ENCODE results near the gene RAMP3.
A peak's percentile ranks its signal among the peaks of the same experiment; 100 is the strongest.
"Not testable (repeated sequence)": the region's sequence is repeated elsewhere in the genome, so short reads cannot be mapped to it uniquely, and the experiment has no call there.

Gene RAMP3

DNA sequence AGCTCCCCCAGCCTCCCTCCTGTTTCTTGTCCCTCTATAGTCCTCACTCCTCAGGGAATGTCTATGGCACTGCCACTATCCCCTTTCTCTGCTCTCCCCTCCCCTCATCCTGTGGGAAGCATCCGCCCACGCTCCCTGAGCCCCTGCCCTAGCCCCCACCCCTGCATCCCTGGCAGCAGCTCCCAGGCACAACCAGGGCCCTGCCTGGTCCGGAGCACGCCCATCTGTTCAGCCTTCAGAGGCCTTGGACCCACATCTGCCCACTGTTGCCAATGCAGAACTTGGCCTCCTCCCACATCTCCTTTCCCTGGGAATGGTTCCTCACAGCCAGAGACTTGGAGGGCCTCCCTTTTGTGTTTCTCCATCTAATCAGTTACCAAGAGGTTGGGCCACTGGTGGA, 25.7 kb upstream of the RAMP3 start:
- no peak for DNase-seq

DNA sequence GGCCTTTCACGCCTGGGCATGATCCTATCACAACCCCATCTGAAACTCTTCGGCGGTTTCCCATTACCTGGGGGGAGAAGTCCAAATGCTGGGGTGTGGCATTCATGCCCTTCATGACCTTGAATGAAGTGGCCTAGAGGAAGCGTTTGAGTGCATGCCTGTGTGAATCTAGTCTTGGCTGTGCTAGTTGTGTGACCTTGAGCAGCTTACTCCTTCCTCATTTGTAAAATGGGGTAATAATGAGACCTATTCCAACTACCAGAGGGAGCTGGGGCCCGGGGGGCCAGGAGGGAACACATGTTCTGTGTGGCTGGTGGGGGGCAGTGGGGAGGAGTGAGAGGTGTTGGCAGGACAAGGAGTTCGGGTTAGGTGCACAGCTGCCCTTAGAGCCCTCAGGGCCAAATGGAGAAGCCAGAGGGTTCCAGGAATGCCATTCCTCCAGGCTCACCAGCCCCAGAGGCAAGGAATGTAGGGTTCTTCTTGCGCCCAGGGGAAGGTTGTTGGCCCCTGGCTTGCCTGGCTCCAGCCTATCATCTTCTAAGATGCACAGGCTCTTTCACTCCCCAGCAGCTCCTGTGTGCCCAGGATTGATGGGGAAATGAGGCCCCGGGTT, 24.8 kb upstream of the RAMP3 start:
- DNase-seq = no peak

DNA sequence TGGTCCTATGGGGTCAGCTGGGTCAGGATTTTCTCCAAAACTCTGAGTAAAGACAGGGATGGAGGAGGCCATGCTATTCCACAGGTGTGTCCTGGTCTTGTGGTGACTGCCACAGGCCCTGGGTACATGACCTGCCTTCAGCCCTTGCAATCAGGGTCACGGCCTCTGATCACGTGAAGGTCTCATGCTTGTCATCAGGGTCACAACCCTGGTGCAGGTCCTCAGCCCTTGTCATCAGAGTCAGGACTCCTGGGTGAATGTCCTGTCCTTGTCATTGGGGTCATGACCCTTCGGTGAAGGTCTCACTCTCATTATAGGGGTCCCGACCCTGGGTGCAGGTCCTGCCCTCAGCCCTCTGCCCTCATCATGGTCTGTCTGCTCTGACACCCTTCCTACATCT, 24.2 kb upstream of the RAMP3 start:
- DNase-seq = no peak

DNA sequence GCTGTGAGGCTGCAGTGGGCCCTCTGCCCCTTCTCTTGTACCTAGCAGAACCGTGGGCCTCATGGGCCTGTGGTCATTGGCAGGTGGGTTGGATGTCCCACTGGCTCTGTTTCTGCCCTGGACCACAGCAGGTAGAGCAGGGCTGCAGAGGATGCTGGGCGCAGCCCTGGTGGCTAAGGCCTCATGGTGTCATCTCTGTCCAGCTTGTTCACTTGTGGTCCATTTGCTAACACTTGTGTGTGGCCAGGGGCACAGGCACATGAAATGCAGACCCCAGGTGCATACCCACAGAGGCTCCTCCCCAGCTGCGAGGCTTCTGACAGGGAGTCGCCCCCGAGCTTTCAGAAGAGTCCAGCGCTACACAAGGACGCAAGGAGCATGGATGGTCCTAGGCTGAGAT, 23.7 kb upstream of the RAMP3 start:
- no peak for DNase-seq

DNA sequence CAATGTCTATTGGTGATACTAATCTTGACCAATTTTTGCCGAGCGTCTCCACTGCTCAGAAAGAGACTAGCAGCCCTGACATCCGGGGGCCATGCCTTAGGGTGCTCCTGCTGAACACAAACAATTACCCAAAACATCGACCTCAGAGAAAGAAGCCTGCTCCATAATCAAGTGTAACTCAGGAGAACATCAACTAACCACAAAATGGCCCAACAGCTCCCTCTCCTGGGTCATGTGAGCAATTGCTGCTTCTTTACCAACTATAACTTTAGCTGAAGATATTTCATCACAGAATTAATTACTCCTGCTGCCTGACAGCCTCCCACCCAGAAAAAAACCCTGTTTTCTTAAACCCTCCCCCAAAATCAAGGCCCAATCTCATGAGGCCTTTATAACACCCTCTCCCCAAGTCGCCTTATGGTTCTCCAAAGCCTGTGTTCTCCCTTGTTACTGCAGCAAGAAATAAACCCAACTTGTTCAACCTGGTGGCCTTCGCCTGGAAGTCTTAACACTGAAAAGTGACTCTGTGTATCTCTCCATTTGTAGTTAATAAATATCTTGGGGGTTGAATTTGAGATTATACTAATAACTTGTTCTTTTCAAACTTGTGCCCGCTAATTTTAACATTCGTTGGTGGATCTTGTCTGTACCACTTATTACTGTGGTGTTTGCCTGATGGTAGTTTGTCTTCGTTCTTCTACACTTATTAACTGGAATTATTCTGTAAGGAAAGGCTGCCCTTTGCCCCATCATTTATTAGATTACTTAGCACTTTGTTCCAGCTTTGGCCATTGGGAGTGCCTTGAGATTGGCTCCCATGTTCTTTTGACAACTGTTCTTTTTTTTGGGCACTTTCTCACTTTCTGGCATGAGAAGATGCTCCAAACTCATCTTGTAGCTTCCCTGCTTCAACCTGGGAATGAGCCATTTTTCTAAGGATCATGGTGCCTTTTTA, 21.2 kb upstream of the RAMP3 start:
- peak in 49 of 56 donors; percentile 3 to 71 (median 33) for DNase-seq

DNA sequence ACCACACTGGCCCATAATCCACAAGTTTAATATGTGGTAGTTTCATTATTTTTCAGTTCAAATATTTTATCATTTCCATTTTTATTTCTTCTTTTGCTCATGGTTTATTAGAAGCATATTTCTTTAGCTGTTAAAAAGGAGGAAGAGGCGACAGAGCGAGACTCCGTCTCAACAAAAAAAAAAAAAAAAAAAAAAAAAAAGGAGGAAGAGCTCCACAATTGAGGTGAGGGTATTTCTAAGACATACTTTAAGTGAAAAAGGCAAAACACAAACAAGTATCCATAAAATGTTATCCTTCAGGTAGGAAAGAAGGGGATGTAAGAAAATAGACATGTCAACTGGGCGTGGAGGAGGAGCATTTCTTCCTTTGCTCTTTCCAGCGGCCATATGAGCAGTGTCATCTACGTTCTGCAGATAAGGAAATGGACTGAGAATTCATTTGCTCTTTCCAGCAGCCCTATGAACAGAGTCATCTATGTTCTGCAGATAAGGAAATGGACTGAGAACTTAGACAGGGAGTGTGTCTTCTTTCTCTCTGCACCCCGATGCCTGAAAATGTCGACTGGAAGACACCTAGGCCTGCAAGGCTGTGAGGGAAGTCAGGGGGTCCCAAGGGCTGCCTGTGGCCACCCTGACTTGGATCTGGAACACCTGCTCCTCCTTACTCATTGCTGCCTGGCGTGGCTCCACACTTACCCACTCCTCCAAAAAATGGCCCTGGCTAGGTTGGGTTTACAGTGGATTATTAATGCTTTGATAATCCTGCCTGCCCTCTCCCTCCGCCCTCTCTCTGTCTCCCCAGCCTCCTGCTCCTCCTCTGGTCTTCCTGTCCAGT, 18.9 kb upstream of the RAMP3 start:
- DNase-seq = no peak

DNA sequence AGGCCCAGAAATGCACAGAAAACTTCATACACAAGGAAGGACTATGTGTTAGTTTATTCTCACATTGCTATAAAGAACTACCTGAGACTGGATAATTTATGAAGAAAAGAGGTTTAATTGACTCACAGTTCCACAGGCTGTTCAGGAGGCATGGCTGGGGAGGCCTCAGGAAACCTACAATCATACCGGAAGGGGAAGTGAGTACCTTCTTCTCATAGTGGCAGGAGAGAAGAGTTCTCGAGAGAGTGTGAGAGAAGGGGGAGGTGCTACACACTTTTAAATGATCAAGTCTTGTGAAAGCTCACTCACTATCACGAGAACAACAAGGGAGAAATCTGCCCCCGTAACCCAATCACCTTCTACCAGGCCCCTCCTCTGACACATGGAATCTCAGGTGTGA, 16.8 kb upstream of the RAMP3 start:
- DNase-seq = no peak

DNA sequence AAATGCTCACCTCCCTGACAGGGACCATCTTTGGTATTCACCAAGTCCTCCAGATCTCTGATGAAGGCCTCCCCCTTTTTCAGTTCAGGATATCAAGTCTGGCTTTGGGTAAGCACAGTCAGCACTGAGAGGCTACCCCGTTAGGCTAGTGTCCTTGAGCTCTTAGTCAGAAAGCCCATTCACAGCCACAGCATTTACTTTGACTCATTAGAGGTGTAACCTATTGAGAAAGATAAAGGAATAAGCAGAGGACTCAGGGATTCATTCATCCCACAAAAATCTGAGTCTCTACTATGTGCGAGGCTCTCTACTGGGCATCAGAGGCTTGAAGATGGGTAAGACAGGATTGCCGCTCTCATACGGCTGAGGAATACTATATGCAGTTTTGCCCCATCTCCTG, 14.0 kb upstream of the RAMP3 start:
- no peak for DNase-seq

DNA sequence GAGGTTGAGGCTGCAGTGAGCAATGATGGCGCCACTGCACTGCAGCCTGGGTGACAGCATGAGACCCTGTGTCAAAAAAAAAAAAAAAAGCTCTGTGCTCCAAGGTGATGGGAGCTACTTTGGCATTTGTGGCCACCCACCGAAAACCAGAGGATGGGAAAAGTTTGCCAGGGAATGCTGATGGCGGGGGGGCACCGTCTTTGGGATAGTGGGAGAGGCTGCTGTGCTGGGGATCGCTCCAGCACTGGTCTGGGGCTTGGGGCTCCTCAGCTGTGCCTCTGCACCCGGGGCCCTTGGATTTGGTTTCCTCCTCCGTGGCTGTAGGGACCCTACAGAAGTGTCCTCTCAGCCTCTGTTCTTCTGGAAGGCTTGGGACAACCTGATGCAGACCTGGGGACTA, 11.7 kb upstream of the RAMP3 start:
- no peak for DNase-seq

DNA sequence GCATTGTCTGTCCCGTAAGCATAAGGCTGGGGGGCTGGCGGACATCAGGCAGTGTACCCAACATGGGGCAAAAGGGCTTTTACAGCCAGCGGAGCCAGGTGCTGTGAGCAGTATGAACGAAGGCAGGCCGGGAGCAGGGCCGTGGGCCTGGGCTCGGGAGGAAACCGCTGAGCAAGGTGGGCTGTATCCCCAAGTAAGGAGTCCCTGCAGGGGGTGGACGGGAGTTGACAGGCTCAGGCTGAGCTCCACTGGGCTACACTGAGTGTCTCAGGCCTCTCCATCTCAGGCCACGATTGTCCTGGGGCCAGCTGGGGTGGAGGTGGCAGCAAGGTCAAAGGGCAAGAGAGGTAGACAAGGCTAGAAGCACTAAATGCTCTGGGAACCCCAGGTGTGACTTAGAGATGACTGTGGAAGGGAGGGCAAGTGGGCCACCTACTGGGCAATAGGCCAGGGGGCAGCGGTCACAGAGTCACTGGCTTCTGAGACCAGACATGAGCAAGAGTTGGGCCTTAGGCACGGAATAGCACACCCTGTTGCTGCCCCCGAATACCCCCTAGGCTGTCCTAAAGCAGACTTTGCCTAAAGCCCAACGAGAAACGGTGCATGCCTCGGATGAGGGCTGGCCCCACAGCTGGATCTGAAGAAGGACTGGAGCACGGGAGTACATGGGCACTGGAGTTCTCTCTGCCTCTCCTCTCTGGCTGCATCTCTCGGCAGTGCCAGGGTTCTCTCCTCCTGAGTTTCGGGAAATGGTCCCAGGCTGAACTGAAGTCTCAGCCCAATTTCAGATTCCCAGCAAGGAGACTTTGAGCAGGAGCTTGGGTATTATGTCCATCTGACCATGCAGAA, 10.8 kb upstream of the RAMP3 start:
- no peak for DNase-seq

DNA sequence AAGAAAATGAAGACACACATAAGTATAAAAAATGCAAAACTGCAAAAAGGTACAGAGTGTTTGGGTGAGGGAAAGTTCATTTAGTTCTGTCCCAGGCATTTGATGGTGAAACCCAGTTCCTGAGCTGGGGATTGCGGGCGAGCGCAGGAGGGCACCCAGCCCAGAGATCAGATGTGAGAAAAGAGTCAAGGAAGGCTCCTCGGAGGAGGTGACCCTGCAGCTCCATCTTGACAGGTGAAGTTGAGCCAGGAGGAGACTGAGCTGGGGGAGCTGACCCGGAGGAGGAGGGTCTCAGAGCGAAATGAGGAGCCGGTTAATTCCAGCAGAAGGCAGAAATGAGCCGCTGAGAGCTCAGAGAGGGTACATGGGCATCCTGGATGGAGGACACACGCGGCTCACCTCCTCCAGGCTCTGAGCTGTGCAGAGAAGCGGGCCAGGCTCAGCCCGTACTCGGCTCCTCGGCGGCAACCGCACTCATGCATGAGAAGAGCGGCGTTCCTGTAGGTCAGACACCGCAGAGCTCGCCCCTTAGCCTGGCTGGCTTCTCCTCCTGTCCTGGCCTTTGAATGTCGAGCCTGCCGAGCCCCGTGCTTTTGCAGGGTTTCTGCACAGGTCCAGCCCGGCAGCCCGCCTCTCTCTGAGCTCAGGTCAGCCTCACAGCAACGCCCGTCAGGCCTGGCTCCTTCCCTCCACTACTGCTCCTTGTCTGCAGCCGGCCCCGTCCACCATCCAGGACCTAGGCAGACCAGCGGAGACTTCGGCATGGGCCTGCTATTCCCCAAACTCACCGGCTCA, 9.5 kb upstream of the RAMP3 start:
- DNase-seq = no peak

DNA sequence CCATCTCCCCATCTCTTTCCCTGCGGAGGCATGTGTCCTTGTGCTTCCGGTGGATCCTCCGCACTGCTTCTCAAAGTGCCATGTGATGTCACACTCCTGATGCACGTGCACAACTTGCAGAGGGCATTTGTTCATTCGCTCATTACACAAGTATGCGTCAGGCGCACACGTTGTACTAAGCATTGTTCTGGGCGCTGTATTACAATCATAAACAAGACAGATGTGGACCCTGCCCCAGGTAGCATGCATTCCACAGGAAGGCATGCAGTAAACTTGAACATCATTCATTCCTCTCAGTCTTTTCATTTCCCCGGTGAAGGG, 9.0 kb upstream of the RAMP3 start:
- DNase-seq = no peak

DNA sequence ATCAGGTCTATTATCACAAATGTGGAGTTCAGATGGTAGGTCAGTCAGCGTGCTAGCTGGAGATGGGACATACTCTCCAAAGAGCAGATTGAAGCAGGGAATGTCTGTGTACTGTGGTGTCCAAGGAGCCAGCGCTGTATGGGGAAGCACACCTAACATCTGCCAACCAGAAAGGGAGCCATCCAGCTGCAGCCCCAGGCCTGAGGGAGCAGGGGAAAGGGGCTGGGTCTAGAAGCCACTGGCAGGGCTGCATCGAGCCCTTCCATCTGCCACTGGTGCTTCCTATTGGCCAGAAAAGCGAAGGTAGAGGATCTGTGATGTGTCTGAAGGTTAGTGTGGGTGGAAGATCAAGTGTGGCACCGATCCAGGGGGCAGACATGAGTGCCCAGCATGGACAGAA, 8.0 kb upstream of the RAMP3 start:
- no peak for DNase-seq

DNA sequence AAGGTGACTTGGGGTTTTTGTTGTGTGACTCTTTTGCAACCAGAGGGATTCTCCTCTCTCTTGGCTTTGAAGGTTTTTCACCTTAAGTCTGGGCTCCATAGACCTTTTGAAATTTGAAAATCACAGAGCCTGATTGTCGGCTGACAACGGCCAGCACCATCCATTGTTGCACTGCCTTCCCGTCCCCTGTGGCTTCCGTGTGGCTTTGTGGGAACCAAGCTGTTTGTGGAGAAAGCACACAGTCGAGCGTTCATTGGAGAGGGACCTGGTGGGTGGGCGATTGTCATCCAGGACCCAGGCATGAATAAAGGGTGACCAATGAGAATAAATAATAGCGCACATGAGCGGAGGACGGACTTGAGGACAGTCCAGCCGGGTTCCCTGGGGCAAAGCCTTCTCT, 7.4 kb upstream of the RAMP3 start:
- DNase-seq = no peak

DNA sequence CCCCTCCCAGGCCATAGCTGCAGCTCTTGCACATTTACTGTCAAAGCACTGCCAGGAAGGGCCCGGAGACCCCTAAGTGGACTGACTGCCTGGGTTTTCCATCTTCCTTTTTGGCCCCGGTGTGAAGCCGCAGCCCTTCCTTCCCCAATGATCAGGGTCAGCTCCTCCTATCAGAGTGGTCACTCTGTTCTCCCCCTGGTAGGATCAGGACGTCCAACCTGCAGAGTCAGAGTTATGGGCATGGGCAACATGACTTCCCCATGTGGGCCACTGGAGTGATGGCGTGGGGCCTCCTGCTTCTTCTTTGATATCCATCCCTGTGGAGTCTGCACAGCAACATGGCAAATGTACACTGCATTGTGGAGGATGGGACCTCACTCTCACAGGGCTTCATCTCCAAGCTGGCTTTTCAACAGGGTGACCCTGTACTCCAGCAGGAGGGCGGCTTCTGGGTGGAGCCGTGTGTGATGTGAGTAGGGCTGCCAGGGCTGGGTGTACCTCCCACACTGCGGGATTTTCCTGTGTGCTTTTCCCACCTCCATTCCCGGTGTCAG, 6.4 kb upstream of the RAMP3 start:
- DNase-seq = no peak

DNA sequence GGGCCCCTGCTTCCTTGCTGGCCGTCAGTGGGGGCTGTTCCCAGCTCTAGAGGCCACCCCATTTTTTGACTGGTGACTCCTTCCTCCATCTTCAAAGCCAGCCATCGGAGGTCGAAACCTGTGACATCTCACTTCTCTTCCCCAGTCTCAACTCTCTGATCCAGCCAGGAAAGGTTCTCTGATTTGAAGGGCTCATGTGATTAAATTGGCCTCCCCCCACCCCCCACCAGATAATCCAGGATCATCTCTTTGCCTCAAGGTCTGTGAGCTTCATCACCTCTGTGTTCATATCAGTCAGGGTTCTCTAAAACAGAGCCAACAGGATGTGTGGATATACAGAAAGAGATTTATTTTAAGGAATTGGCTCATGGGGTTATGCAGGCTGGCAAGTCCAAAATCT, 5.6 kb upstream of the RAMP3 start:
- no peak for DNase-seq

DNA sequence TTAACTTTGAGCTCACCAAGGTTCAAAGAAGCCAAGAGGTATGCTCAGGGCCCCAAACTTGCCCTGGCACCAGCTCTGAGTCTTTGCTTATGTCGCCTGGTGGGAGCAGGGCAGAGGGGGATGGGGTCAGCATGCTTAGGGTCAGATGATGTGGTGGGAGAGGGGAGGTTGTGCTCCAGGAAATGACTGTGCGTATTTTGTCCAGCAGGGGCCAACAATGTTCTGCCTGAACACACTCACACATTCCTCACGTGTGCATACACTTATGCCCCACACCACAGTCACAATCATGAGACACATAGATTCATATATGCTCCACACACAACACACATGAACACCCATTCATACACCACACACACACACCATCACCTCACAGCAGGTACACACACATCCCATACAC, 4.4 kb upstream of the RAMP3 start:
- DNase-seq = no peak

DNA sequence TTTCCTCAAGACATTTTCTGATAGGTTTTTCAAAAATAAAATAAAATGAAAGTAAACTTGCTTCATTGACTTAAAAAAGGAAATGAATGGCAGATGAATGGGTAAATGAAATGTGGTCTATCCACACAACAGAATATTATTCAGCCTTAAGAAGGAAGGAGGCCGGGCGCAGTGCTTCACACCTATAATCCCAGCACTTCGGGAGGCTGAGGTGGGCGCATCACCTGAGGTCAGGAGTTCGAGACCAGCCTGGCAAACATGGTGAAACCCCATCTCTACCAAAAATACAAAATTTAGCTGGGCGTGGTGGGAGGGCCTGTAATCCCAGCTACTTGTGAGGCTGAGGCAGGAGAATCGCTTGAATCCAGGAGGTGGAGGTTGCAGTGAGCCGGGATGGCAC, 3.7 kb upstream of the RAMP3 start:
- not testable (repeated sequence) for DNase-seq

DNA sequence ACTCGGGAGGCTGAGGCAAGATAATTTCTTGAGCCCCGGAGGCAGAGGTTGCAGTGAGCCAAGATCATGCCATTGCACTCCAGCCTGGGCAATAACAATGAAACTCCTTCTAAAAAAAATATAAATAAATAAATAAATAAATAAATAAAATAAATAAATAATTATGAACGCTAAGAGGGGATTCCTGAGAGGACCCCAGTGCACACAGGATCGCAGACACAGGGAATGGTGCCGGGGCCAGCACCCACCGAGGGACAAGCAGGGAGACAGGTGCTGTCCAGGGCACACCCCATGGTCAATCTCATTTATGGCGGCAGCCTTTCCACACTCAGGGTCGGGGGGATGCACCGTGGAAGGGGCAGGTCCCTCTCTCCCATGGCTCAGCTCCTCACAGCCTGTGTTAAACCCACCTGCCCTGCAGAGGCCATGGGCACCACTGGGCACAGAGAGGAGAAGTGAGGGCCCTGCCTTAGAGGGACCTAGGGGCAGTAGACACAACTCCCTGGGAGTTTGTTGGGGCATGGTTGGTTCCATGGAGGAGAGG, 2.2 kb upstream of the RAMP3 start:
- no peak for DNase-seq

DNA sequence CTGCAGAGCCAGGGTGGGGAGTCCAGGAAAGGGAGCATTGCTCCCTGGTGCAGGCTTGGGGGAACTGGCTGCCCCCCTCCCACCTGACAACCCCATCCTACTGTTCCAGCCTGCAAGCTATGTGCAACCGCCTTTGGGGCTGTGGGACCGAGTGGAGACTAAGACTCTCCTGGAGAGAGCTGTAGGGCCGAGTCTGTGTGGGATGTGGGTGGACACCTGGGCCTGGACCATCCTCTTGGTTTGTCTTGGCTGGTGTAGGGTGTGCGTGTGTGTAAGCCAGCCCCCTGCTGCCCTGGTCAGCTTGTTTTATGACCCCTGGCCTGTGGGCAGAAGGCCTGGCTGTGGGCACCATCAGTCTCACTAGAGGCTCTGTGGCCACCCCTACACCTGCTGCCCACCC, 1.6 kb upstream of the RAMP3 start:
- no peak for DNase-seq
